B cell (primary cell): Measurements from ENCODE around the gene ADH1B. TPM values are rescaled to one million over a fixed set of nuclear protein-coding genes. Genes with fewer than 3 reads are reported as not detected.

Experiments
- ATAC-seq: fragments of 200-7000 bp; cut with Tn5 transposase; one replicate; pipeline ENCODE4 v1.10.0; 2021; ENCODE audit warnings: low read depth, mild to moderate bottlenecking, moderate number of reproducible peaks, moderate library complexity
- CTCF ChIA-PET: fragments of 350-600 bp; sonication (Branson Sonifier 250); formaldehyde crosslinking; loops from one replicate; lab custom pipeline; 2021; ENCODE audit warnings: antibody characterized with exemption, inconsistent platforms; lab: Charles Lee
- POLR2A ChIA-PET: fragments of 350-600 bp; sonication (Branson Sonifier 250); formaldehyde crosslinking; loops from one replicate; lab custom pipeline; 2021; ENCODE audit warnings: antibody characterized with exemption; lab: Charles Lee
- DNase-seq: peaks from one replicate; pipeline ENCODE4 v3.0.0; 2013
- H2AFZ ChIP-seq: 2 replicates; pipeline ENCODE4 v1.6.1; 2012; ENCODE audit warnings: mild to moderate bottlenecking, low read depth, low read length; ENCODE audit not compliant: insufficient read depth, poor library complexity, severe bottlenecking
- H3K27ac ChIP-seq, 2 donors: 1 replicate in 1 of 2; 2 replicates in 1 of 2; pipeline ENCODE4 v1.5.1; 2012 to 2013; ENCODE audit warnings: low read length in 2 of 2, mild to moderate bottlenecking in 2 of 2, moderate library complexity in 1 of 2
- H3K27me3 ChIP-seq, 4 experiments: fragments of 200-600 bp in 1 of 4; sonication (generic) in 1 of 4; replicated peaks in 1 of 4; 1 replicate in 2 of 4; 2 replicates in 2 of 4; pipeline versions ENCODE4 v1.6.1 to v1.7.0; 2013 to 2016; ENCODE audit warnings: low read length in 3 of 4, mild to moderate bottlenecking in 2 of 4, mixed read lengths in 1 of 4, moderate library complexity in 1 of 4; ENCODE audit not compliant: insufficient read depth in 4 of 4, control insufficient read depth in 3 of 4; ENCODE audit errors: control extremely low read depth in 1 of 4
- H3K36me3 ChIP-seq, 2 experiments: replicated peaks in 1 of 2; 1 replicate in 1 of 2; 2 replicates in 1 of 2; pipeline versions ENCODE4 v1.6.1 to v1.7.1; 2013; ENCODE audit warnings: low read length in 1 of 2; ENCODE audit not compliant: insufficient read depth in 2 of 2, control insufficient read depth in 1 of 2; ENCODE audit errors: control extremely low read depth in 1 of 2, extremely low read depth in 1 of 2
- H3K4me1 ChIP-seq, 2 donors: fragments of 200-600 bp in 1 of 2; sonication (generic) in 1 of 2; 1 replicate in 1 of 2; 2 replicates in 1 of 2; pipeline versions ENCODE4 v1.5.1 to v1.6.1; 2013 to 2017; ENCODE audit warnings: low read length in 2 of 2; ENCODE audit not compliant: control insufficient read depth in 2 of 2, insufficient read depth in 2 of 2
- H3K4me2 ChIP-seq: replicated peaks from 2 replicates; pipeline ENCODE3; 2012; ENCODE audit warnings: mild to moderate bottlenecking, low read depth, low read length; ENCODE audit not compliant: poor library complexity, severe bottlenecking
- H3K4me3 ChIP-seq, 5 experiments: fragments of 200-600 bp in 1 of 5; sonication (generic) in 1 of 5; 1 replicate in 3 of 5; 2 replicates in 2 of 5; pipeline versions ENCODE4 v1.5.1 to v1.7.0; 2011 to 2016; ENCODE audit warnings: low read length in 4 of 5, mild to moderate bottlenecking in 4 of 5, low read depth in 2 of 5, control low read depth in 1 of 5, moderate library complexity in 1 of 5; ENCODE audit not compliant: insufficient read depth in 1 of 5; ENCODE audit errors: control extremely low read depth in 1 of 5, extremely low read depth in 1 of 5
- H3K79me2 ChIP-seq: fragments of 200-600 bp; sonication (generic); one replicate; pipeline ENCODE4 v1.6.0; 2016; ENCODE audit warnings: low read length; ENCODE audit not compliant: control insufficient read depth, insufficient read depth
- H3K9ac ChIP-seq: fragments of 200-600 bp; sonication (generic); 2 replicates; pipeline ENCODE4 v1.6.1; 2017; ENCODE audit warnings: mild to moderate bottlenecking, low read length, moderate library complexity
- H3K9me3 ChIP-seq, 3 donors: one replicate each; pipeline versions ENCODE4 v1.6.1 to v1.7.1; 2013; ENCODE audit warnings: low read length in 2 of 3; ENCODE audit not compliant: control insufficient read depth in 2 of 3, insufficient read depth in 1 of 3; ENCODE audit errors: control extremely low read depth in 1 of 3
- H4K20me1 ChIP-seq: 2 replicates; pipeline ENCODE4 v1.6.0; 2012; ENCODE audit warnings: mild to moderate bottlenecking, low read length; ENCODE audit not compliant: insufficient read depth, control insufficient read depth, poor library complexity, severe bottlenecking
- H3K27ac Mint-ChIP-seq: one replicate; pipeline ENCODE4 v1.8.0; 2021; ENCODE audit warnings: mixed read lengths
- H3K27me3 Mint-ChIP-seq: one replicate; pipeline ENCODE4 v1.8.0; 2021; ENCODE audit warnings: mixed read lengths
- H3K4me1 Mint-ChIP-seq: one replicate; pipeline ENCODE4 v1.8.0; 2021; ENCODE audit warnings: mixed read lengths
- H3K4me3 Mint-ChIP-seq: one replicate; pipeline ENCODE4 v1.8.0; 2021; ENCODE audit warnings: mixed read lengths
- H3K9me3 Mint-ChIP-seq: one replicate; pipeline ENCODE4 v1.8.0; 2022; ENCODE audit warnings: mixed read lengths; ENCODE audit not compliant: insufficient read depth
- EZH2 ChIP-seq: IDR thresholded peaks from 2 replicates; pipeline ENCODE4 v1.6.1; 2012; ENCODE audit warnings: borderline replicate concordance, low read depth, mild to moderate bottlenecking, moderate library complexity, low read length; ENCODE audit not compliant: insufficient read depth, poor library complexity, severe bottlenecking
- WGBS: methylation state at CpG from one replicate; pipeline ENCODE4 v1.1.5; 2013; ENCODE audit warnings: missing lambda C conversion rate; ENCODE audit not compliant: insufficient coverage; 5-methylcytosine and 5-hydroxymethylcytosine counted together
- intact Hi-C: fragments of 100-400 bp; cut with micrococcal nuclease; formaldehyde crosslinking; loops from one replicate; pipeline ENCODE4 v1.10.0; 2022
- polyA plus RNA-seq: library from polyadenylated mRNA; depleted of rRNA; stranded (reverse); fragments of >200 nt; gene quantifications from 2 replicates; pipeline ENCODE4 v1.2.3, GENCODE V29; 2012
- total RNA-seq, 2 donors: library from RNA; stranded (reverse); fragments of 120-200 nt in 1 of 2; gene quantifications; 1 replicate in 1 of 2; 2 replicates in 1 of 2; pipeline versions ENCODE4 v1.2.3 to v1.2.4, GENCODE V29; 2013 to 2022
- TF ChIP-seq, protein P1 (sequence below): fragments of 200-600 bp; IDR thresholded peaks from one replicate; pipeline ENCODE4 v1.8.0; 2022; ENCODE audit warnings: antibody characterized with exemption, mild to moderate bottlenecking

The ADH1B gene
- total and polyA plus RNA-seq, 2 donors (not counting 1 experiment from before 2014, with no cell fraction given), result not detected

DNA sequence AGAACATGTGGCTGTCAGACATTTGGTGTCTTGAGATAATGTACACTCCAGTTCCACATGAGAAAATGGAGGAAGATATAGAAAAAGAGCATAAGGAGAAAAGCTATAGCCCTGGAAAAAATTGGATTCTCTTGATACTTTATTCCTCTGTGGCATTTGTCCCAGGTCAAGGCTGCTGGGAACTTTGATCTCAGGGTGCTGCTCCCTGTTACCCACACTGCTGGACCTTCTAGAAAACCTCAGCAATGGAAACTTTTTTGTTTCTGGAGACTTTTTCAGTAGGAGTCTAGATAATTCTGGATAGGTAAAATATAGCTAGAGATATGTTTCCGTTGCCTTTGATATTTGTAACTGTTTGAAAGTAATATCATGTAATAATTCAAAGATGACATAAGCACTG, 20.2 kb upstream of the ADH1B start:
- Histone ChIP-seq H3K27me3 (no peaks in the 10 kb centered on the region), H3K4me1 (no peaks in the 10 kb centered on the region), H3K36me3 (no peaks in the 10 kb centered on the region), H3K4me2 (no peak overlapping the region), H3K9me3 (no peaks in the 10 kb centered on the region), H4K20me1 (no peaks in the 10 kb centered on the region), H2AFZ (no peak overlapping the region), H3K9ac (no peak overlapping the region), H3K27ac (no peak overlapping the region), H3K79me2 (no peaks in the 10 kb centered on the region), H3K4me3 (no peak overlapping the region)
- intact Hi-C loops, result no loop called here
- TF ChIP-seq EZH2, result no peak
- TF ChIP-seq, protein P1, sequence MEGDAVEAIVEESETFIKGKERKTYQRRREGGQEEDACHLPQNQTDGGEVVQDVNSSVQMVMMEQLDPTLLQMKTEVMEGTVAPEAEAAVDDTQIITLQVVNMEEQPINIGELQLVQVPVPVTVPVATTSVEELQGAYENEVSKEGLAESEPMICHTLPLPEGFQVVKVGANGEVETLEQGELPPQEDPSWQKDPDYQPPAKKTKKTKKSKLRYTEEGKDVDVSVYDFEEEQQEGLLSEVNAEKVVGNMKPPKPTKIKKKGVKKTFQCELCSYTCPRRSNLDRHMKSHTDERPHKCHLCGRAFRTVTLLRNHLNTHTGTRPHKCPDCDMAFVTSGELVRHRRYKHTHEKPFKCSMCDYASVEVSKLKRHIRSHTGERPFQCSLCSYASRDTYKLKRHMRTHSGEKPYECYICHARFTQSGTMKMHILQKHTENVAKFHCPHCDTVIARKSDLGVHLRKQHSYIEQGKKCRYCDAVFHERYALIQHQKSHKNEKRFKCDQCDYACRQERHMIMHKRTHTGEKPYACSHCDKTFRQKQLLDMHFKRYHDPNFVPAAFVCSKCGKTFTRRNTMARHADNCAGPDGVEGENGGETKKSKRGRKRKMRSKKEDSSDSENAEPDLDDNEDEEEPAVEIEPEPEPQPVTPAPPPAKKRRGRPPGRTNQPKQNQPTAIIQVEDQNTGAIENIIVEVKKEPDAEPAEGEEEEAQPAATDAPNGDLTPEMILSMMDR, result no peak
- Mint-ChIP-seq H3K27me3 (peaks cover 4% of the 10 kb centered on the region), H3K4me1 (no peaks in the 10 kb centered on the region), H3K9me3 (no peaks in the 10 kb centered on the region), H3K27ac (no peak overlapping the region), H3K4me3 (no peak overlapping the region)
- no peak for ATAC-seq
- WGBS, result no CpG with 5 or more reads among the region's 1 CpG
- no peak for DNase-seq
- ChIA-PET CTCF (no interaction called here), POLR2A (no interaction called here)

DNA sequence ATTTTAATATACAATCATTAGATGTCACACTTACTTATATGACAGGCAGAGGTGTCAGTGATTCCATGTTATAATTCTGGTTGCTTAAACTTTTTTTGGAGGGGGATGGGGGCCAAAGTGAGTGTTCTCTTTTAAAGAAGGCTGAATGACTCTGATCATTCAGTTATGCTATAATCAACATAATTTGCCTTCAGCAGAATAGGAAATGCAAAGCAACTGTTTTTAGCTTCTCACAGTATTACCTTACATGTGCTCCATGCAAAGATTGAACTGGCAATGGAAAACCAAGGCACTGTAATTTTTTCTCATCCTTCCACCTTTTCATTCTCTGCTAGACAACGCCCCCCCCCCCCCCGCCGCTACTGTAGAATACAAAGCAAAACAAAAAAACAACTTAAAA, 18.0 kb upstream of the ADH1B start:
- TF ChIP-seq, protein P1, result no peak
- no peak for TF ChIP-seq EZH2
- ChIA-PET POLR2A (no interaction called here), CTCF (no interaction called here)
- Mint-ChIP-seq H3K27me3 (peaks cover 5% of the 10 kb centered on the region), H3K4me3 (no peak overlapping the region), H3K4me1 (no peaks in the 10 kb centered on the region), H3K27ac (no peak overlapping the region), H3K9me3 (no peaks in the 10 kb centered on the region)
- no peaks in the 10 kb centered on the region for H3K4me1 ChIP-seq
- ATAC-seq (no peak), DNase-seq (no peak)
- H3K4me3 ChIP-seq, result no peak overlapping the region
- no peak overlapping the region for H3K9ac ChIP-seq
- no peak overlapping the region for H2AFZ ChIP-seq
- intact Hi-C loops, result no loop called here
- no peaks in the 10 kb centered on the region for H3K9me3 ChIP-seq
- 100% methylated on average over 2 of the region's 3 CpGs for WGBS
- no peaks in the 10 kb centered on the region for H3K27me3 ChIP-seq
- no peak overlapping the region for H3K27ac ChIP-seq
- H4K20me1 ChIP-seq, result no peaks in the 10 kb centered on the region
- H3K4me2 ChIP-seq, result no peak overlapping the region
- no peaks in the 10 kb centered on the region for H3K36me3 ChIP-seq
- no peaks in the 10 kb centered on the region for H3K79me2 ChIP-seq
